SJSA1 (cell line): ENCODE results near the gene WDSUB1. TPM values are rescaled to one million over a fixed set of nuclear protein-coding genes. Genes with fewer than 3 reads are reported as not detected.
A peak's percentile ranks its signal among the peaks of the same experiment; 100 is the strongest.

ENCODE experiments used
- DNase-seq, 2 experiments: peaks; one replicate each; pipeline ENCODE4 v3.0.0-alpha.2; 2015 to 2020; ENCODE audit warnings: low spot score in 2 of 2, low read depth in 1 of 2
- H3K27ac ChIP-seq: fragments of 250-450 bp; sonication (Bioruptor Pico); 2 replicates; pipeline ENCODE4 v1.5.1; 2020; ENCODE audit warnings: mild to moderate bottlenecking, moderate library complexity
- H3K27me3 ChIP-seq: fragments of 250-450 bp; sonication (Bioruptor Pico); replicated peaks from 2 replicates; pipeline ENCODE4 v1.5.1; 2020; ENCODE audit warnings: mild to moderate bottlenecking, moderate library complexity
- H3K36me3 ChIP-seq: fragments of 250-450 bp; sonication (Bioruptor Pico); 2 replicates; pipeline ENCODE4 v1.5.1; 2020; ENCODE audit warnings: mild to moderate bottlenecking
- H3K4me1 ChIP-seq: fragments of 250-450 bp; sonication (Bioruptor Pico); replicated peaks from 2 replicates; pipeline ENCODE4 v1.6.1; 2021; ENCODE audit warnings: mild to moderate bottlenecking
- H3K4me3 ChIP-seq: fragments of 250-450 bp; sonication (Bioruptor Pico); 2 replicates; pipeline ENCODE4 v1.5.1; 2020; ENCODE audit warnings: mild to moderate bottlenecking
- H3K9me3 ChIP-seq: fragments of 250-450 bp; sonication (Bioruptor Pico); replicated peaks from 2 replicates; pipeline ENCODE4 v1.5.1; 2020; ENCODE audit warnings: mild to moderate bottlenecking
- total RNA-seq: library from RNA; depleted of rRNA; stranded (reverse); fragments of >200 nt; shearing (Covaris generic); gene quantifications from 2 replicates; pipeline ENCODE4 v1.2.3, GENCODE V29; 2014

The WDSUB1 gene
- total RNA-seq, 1 experiment from 2014 or later = 8.4 TPM

GRCh38 chr2:159285433-159285832, 1.1 kb downstream of the WDSUB1 start:
- DNase-seq = no peak
- H3K9me3 ChIP-seq = no peaks in the 10 kb centered on the region
- H3K27me3 ChIP-seq = no peaks in the 10 kb centered on the region
- H3K4me1 ChIP-seq = peaks cover 16% of the 10 kb centered on the region
- H3K36me3 ChIP-seq = peaks cover 6% of the 10 kb centered on the region; the same call in 1 of the 2 replicates
- H3K27ac ChIP-seq = no peak overlapping the region
- H3K4me3 ChIP-seq = peak overlapping the region; percentile 88

GRCh38 chr2:159283529-159283928, 3.0 kb downstream of the WDSUB1 start:
- no peak overlapping the region for H3K27ac ChIP-seq
- H3K4me1 ChIP-seq = peaks cover 12% of the 10 kb centered on the region
- DNase-seq = no peak
- H3K36me3 ChIP-seq = peaks cover 10% of the 10 kb centered on the region; the same call in 1 of the 2 replicates
- H3K4me3 ChIP-seq = no peak overlapping the region
- no peaks in the 10 kb centered on the region for H3K9me3 ChIP-seq
- no peaks in the 10 kb centered on the region for H3K27me3 ChIP-seq

- no peak for DNase-seq
- peaks cover 11% of the 10 kb centered on the region; the same call in 1 of the 2 replicates for H3K36me3 ChIP-seq
- no peaks in the 10 kb centered on the region for H3K27me3 ChIP-seq
- H3K4me3 ChIP-seq = no peak overlapping the region
- peaks cover 5% of the 10 kb centered on the region for H3K4me1 ChIP-seq
- H3K27ac ChIP-seq = no peak overlapping the region
- no peaks in the 10 kb centered on the region for H3K9me3 ChIP-seq
Observed at GRCh38 chr2:159281002-159281401, 5.5 kb downstream of the WDSUB1 start.

- Histone ChIP-seq H3K36me3 (peaks cover 11% of the 10 kb centered on the region; the same call in 1 of the 2 replicates), H3K27ac (no peak overlapping the region), H3K9me3 (no peaks in the 10 kb centered on the region), H3K4me3 (no peak overlapping the region), H3K4me1 (no peaks in the 10 kb centered on the region), H3K27me3 (no peaks in the 10 kb centered on the region)
- no peak for DNase-seq
Observed at GRCh38 chr2:159279700-159280099, 6.8 kb downstream of the WDSUB1 start.

GRCh38 chr2:159275111-159275510, 11.4 kb downstream of the WDSUB1 start:
- no peak overlapping the region for H3K4me3 ChIP-seq
- no peak overlapping the region for H3K27ac ChIP-seq
- H3K9me3 ChIP-seq = no peaks in the 10 kb centered on the region
- H3K36me3 ChIP-seq = 0 out of 2 replicates have a peak, but pooled peaks cover 11% of the 10 kb centered on the region
- H3K4me1 ChIP-seq = no peaks in the 10 kb centered on the region
- H3K27me3 ChIP-seq = no peaks in the 10 kb centered on the region
- no peak for DNase-seq

GRCh38 chr2:159272156-159272555, 14.3 kb downstream of the WDSUB1 start:
- H3K36me3 ChIP-seq = 0 out of 2 replicates have a peak, but pooled peaks cover 6% of the 10 kb centered on the region
- H3K27me3 ChIP-seq = no peaks in the 10 kb centered on the region
- peaks cover 5% of the 10 kb centered on the region; the same call in 1 of the 2 replicates for H3K4me1 ChIP-seq
- DNase-seq = no peak
- H3K4me3 ChIP-seq = no peak overlapping the region
- no peak overlapping the region for H3K27ac ChIP-seq
- H3K9me3 ChIP-seq = no peaks in the 10 kb centered on the region

GRCh38 chr2:159270744-159271379, 15.6 kb downstream of the WDSUB1 start:
- Histone ChIP-seq H3K9me3 (no peaks in the 10 kb centered on the region), H3K4me1 (peaks cover 5% of the 10 kb centered on the region; the same call in 1 of the 2 replicates), H3K27me3 (no peaks in the 10 kb centered on the region), H3K36me3 (0 out of 2 replicates have a peak, but pooled peaks cover 6% of the 10 kb centered on the region), H3K27ac (no peak overlapping the region), H3K4me3 (no peak overlapping the region)
- DNase-seq = no peak

GRCh38 chr2:159267921-159268320, 18.6 kb downstream of the WDSUB1 start:
- Histone ChIP-seq H3K4me1 (peaks cover 12% of the 10 kb centered on the region), H3K4me3 (no peak overlapping the region), H3K27ac (no peak overlapping the region), H3K27me3 (no peaks in the 10 kb centered on the region), H3K36me3 (0 out of 2 replicates have a peak, but pooled peaks cover 6% of the 10 kb centered on the region), H3K9me3 (no peaks in the 10 kb centered on the region)
- DNase-seq = no peak

GRCh38 chr2:159266554-159266953, 19.9 kb downstream of the WDSUB1 start:
- Histone ChIP-seq H3K36me3 (0 out of 2 replicates have a peak, but pooled peaks cover 6% of the 10 kb centered on the region), H3K27ac (no peak overlapping the region), H3K4me3 (no peak overlapping the region), H3K27me3 (no peaks in the 10 kb centered on the region), H3K4me1 (peaks cover 12% of the 10 kb centered on the region), H3K9me3 (no peaks in the 10 kb centered on the region)
- DNase-seq = no peak

- Histone ChIP-seq H3K27ac (no peak overlapping the region), H3K4me1 (peaks cover 12% of the 10 kb centered on the region), H3K9me3 (no peaks in the 10 kb centered on the region), H3K27me3 (no peaks in the 10 kb centered on the region), H3K36me3 (no peaks in the 10 kb centered on the region), H3K4me3 (no peak overlapping the region)
- DNase-seq = peak in 1 of 2 experiments; percentile 53
Observed at GRCh38 chr2:159265171-159265576, 21.3 kb downstream of the WDSUB1 start.

GRCh38 chr2:159262904-159263303, 23.6 kb downstream of the WDSUB1 start:
- Histone ChIP-seq H3K27me3 (no peaks in the 10 kb centered on the region), H3K36me3 (no peaks in the 10 kb centered on the region), H3K4me1 (peaks cover 8% of the 10 kb centered on the region), H3K27ac (no peak overlapping the region), H3K4me3 (no peak overlapping the region), H3K9me3 (no peaks in the 10 kb centered on the region)
- no peak for DNase-seq

- Histone ChIP-seq H3K9me3 (no peaks in the 10 kb centered on the region), H3K36me3 (no peaks in the 10 kb centered on the region), H3K4me3 (no peak overlapping the region), H3K4me1 (peaks cover 6% of the 10 kb centered on the region), H3K27ac (no peak overlapping the region), H3K27me3 (no peaks in the 10 kb centered on the region)
- DNase-seq = no peak
Observed at GRCh38 chr2:159262226-159262625, 24.3 kb downstream of the WDSUB1 start.

GRCh38 chr2:159256159-159256558, 30.3 kb downstream of the WDSUB1 start:
- DNase-seq = peak in 1 of 2 experiments; percentile 43
- H3K4me1 ChIP-seq = peaks cover 11% of the 10 kb centered on the region
- no peaks in the 10 kb centered on the region for H3K36me3 ChIP-seq
- H3K27me3 ChIP-seq = no peaks in the 10 kb centered on the region
- no peaks in the 10 kb centered on the region for H3K9me3 ChIP-seq
- no peak overlapping the region for H3K4me3 ChIP-seq
- H3K27ac ChIP-seq = no peak overlapping the region

- Histone ChIP-seq H3K4me1 (peaks cover 21% of the 10 kb centered on the region), H3K4me3 (no peak overlapping the region), H3K27ac (no peak overlapping the region), H3K36me3 (no peaks in the 10 kb centered on the region), H3K9me3 (no peaks in the 10 kb centered on the region), H3K27me3 (no peaks in the 10 kb centered on the region)
- no peak for DNase-seq
Observed at GRCh38 chr2:159252905-159253304, 33.6 kb downstream of the WDSUB1 start.
